ENCODE measurements around the gene NCOA1.
"Not testable (repeated sequence)": the region's sequence is repeated elsewhere in the genome, so short reads cannot be mapped to it uniquely, and the experiment has no call there.

NCOA1 gene

DNA sequence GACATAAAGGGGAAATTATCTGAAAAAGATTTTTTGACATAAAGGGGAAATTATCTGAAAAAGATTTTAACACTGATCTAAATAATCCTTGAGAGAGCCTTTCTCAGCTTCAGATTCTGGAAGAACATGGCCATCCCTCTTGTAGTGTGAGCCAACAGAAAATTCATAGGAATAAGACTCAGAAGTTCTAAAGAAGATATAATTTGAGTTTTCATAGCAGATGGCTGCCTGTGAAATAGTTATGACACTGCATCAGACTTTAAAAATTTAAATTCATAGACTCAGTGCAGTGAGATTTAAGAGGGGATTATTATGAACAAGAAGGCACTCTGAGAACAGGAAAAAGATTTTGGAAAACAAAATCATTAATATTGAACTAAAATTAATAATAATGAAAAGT, 50.6 kb downstream of the NCOA1 start:
- DNase-seq (ENCODE audit: insufficient read length, low spot score) (no peak), FAIRE-seq (no peak)
- no peak for TF ChIP-seq POU2F2 (IDR thresholded peaks at IDR 0.05; ENCODE audit: low read depth, low read length)
- no peak for TF ChIP-seq POLR2AphosphoS5 (IDR thresholded peaks at IDR 0.05; ENCODE audit: low read depth, low read length)
- no peak for TF ChIP-seq SPI1 (IDR thresholded peaks at IDR 0.05; ENCODE audit: low read depth, low read length)
- no peak for TF ChIP-seq POLR2A (IDR thresholded peaks at IDR 0.05; ENCODE audit: low read depth, low read length)
- no peak for TF ChIP-seq PAX5 (IDR thresholded peaks at IDR 0.05; ENCODE audit: insufficient read depth, low read length, severe bottlenecking)

DNA sequence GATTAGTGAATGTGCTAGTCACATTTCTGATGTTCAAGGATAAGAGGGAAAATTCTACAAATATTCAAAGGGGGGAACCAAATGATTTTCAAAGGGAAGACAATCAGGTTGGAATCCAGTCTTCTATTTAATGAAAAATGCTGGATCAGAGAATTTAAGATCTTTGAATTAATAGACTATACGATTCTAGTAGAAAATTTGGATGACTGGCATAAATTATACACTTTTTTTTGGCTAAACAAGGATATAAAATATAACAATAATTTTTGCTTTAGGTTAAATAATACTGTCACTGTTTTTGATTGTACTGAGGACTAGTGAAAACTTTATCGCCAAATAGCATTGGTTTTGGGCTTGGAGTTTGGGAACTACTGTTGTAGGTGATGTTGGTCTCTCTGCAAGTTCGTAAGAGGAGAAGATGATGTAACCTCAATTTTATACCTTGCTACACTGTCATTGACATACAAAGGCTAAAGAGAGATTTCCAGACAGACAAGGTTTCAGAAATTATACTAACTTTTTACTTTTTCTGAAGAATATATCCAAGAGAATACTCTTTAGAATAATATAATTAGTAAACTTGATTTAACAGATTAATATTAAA, 51.3 kb downstream of the NCOA1 start:
- no peak for FAIRE-seq
- no peak for TF ChIP-seq PAX5 (IDR thresholded peaks at IDR 0.05; ENCODE audit: insufficient read depth, low read length, severe bottlenecking)
- no peak for TF ChIP-seq POLR2A (IDR thresholded peaks at IDR 0.05; ENCODE audit: low read depth, low read length)
- no peak for TF ChIP-seq POLR2AphosphoS5 (IDR thresholded peaks at IDR 0.05; ENCODE audit: low read depth, low read length)
- TF ChIP-seq TAF1 (IDR thresholded peaks at IDR 0.05; ENCODE audit: low read depth, low read length), result no peak
- no peak for TF ChIP-seq SPI1 (IDR thresholded peaks at IDR 0.05; ENCODE audit: low read depth, low read length)
- TF ChIP-seq POU2F2 (IDR thresholded peaks at IDR 0.05; ENCODE audit: low read depth, low read length), result no peak
- DNase-seq (ENCODE audit: insufficient read length, low spot score), result no peak

DNA sequence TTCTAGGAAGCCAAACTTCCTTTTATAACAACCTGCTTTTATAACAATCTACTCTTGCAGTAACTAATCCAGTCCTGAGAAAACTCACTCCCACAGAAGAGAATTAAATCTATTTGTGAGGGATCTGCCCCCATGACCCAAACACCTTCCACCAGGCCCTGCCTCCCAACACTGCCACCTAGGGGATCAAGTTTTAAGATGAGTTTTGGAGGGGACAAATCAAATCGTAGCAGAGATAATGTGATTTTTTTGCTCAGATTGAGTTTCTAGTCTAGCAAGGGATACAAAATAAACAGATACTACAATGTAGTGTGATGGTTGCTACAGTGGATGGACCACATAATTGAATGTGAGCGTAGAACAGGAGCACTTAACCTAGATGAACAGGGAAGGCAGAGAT, 52.2 kb downstream of the NCOA1 start:
- FAIRE-seq (peak; percentile 75), DNase-seq (ENCODE audit: insufficient read length, low spot score) (no peak)
- TF ChIP-seq POLR2AphosphoS5 (IDR thresholded peaks at IDR 0.05; ENCODE audit: low read depth, low read length), result no peak
- no peak for TF ChIP-seq SPI1 (IDR thresholded peaks at IDR 0.05; ENCODE audit: low read depth, low read length)
- TF ChIP-seq TAF1 (IDR thresholded peaks at IDR 0.05; ENCODE audit: low read depth, low read length), result no peak

DNA sequence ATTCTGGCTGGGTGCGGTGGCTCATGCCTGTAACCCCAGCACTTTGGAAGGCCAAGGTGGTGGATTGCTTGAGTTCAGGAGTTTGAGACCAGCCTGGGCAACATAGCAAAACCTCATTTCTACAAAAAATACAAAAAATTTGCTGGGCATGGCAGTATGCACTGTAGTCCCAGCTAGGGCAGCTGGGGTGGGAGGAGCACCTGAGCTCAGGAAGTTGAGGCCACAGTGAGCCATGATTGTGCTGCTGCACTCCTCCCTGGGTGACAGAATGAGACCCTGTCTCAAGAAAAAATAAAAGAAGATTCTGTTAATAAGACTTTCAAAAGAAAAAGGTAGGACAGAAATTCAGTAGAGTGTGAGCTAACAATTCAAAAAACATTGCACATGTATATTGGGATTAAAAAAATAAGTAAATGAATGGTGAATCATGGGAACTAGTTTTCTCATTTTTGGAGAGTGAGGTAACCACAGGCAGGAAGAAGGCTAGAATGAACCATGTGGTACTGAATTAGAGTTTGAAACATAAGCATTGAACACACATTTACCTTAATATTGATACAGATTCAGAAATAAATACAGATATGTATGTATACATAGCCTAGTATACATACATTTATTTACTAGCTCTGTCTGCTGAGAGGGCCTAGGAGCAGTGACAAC, 53.5 kb downstream of the NCOA1 start:
- FAIRE-seq, result no peak
- DNase-seq (ENCODE audit: insufficient read length, low spot score), result no peak
- TF ChIP-seq TAF1 (IDR thresholded peaks at IDR 0.05; ENCODE audit: low read depth, low read length) (no peak), POLR2A (IDR thresholded peaks at IDR 0.05; ENCODE audit: low read depth, low read length) (no peak), POLR2AphosphoS5 (IDR thresholded peaks at IDR 0.05; ENCODE audit: low read depth, low read length) (no peak), SPI1 (IDR thresholded peaks at IDR 0.05; ENCODE audit: low read depth, low read length) (no peak), POU2F2 (IDR thresholded peaks at IDR 0.05; ENCODE audit: low read depth, low read length) (no peak), PAX5 (IDR thresholded peaks at IDR 0.05; ENCODE audit: insufficient read depth, low read length, severe bottlenecking) (no peak)

DNA sequence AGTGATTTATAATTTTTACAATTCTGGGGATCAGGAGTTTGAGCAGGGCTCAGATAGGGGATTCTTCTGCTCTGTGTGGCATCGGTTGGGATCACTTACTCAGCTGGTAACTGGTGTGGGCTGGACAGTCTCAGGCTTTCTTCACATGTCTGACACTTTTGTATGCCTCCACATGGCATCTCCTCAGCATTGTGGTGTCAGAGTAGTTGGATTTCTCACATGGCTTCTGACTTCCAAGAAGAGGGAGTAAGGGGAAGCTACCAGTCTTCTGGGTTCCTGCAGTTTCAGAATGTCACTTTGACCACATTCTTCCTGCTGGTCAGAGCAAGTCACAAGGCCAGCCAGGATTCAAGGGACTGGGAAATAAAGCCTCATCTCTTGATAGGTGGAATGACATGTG, 55.6 kb downstream of the NCOA1 start:
- TF ChIP-seq POU2F2 (IDR thresholded peaks at IDR 0.05; ENCODE audit: low read depth, low read length), result no peak
- no peak for TF ChIP-seq POLR2A (IDR thresholded peaks at IDR 0.05; ENCODE audit: low read depth, low read length)
- TF ChIP-seq POLR2AphosphoS5 (IDR thresholded peaks at IDR 0.05; ENCODE audit: low read depth, low read length), result no peak
- TF ChIP-seq PAX5 (IDR thresholded peaks at IDR 0.05; ENCODE audit: insufficient read depth, low read length, severe bottlenecking), result no peak
- no peak for TF ChIP-seq SPI1 (IDR thresholded peaks at IDR 0.05; ENCODE audit: low read depth, low read length)
- no peak for TF ChIP-seq TAF1 (IDR thresholded peaks at IDR 0.05; ENCODE audit: low read depth, low read length)
- DNase-seq (ENCODE audit: insufficient read length, low spot score) (no peak), FAIRE-seq (no peak)

DNA sequence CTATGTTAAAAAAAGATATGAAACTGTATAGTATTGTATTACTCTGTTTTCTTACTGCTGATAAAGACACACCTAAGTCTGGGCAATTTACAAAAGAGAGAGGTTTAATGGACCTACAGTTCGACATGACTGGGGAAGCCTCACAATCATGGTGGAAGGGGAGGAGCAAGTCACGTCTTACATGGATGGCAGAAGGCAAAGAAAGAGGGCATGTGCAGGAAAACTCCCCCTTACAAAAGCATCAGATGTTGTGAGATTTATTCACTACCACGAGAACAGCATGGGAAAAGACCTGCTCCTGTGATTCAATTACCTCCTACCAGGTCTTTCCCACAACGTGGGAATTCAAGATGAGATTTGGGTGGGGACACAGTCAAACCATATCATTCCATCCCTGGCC, 57.0 kb downstream of the NCOA1 start:
- TF ChIP-seq TAF1 (IDR thresholded peaks at IDR 0.05; ENCODE audit: low read depth, low read length) (no peak), POU2F2 (IDR thresholded peaks at IDR 0.05; ENCODE audit: low read depth, low read length) (no peak), POLR2AphosphoS5 (IDR thresholded peaks at IDR 0.05; ENCODE audit: low read depth, low read length) (no peak), POLR2A (IDR thresholded peaks at IDR 0.05; ENCODE audit: low read depth, low read length) (no peak), PAX5 (IDR thresholded peaks at IDR 0.05; ENCODE audit: insufficient read depth, low read length, severe bottlenecking) (no peak), SPI1 (IDR thresholded peaks at IDR 0.05; ENCODE audit: low read depth, low read length) (no peak)
- DNase-seq (ENCODE audit: insufficient read length, low spot score), result no peak
- FAIRE-seq, result no peak

DNA sequence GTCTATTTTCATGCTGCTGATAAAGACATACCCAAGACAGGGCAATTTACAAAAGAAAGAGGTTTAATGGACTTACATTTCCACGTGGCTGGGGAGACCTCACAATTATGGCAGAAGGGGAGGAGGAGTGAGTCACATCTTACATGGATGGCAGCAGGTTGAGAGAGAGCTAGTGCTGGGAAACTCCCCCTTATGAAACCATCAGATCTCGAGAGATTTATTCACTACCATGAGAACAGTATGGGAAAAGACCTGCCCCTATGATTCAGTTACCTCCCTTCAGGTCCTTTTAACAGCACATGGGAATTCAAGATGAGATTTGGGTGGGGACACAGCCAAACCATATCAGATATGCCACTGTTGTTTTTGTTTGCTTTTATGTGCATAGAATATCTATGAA, 59.2 kb downstream of the NCOA1 start:
- not testable (repeated sequence) for DNase-seq (ENCODE audit: insufficient read length, low spot score); FAIRE-seq

GRCh38 chr2:24551016-24551415, 60.0 kb downstream of the NCOA1 start:
- FAIRE-seq (no peak), DNase-seq (ENCODE audit: insufficient read length, low spot score) (no peak)
- TF ChIP-seq POU2F2 (IDR thresholded peaks at IDR 0.05; ENCODE audit: low read depth, low read length) (no peak), PAX5 (IDR thresholded peaks at IDR 0.05; ENCODE audit: insufficient read depth, low read length, severe bottlenecking) (no peak), TAF1 (IDR thresholded peaks at IDR 0.05; ENCODE audit: low read depth, low read length) (no peak), POLR2A (IDR thresholded peaks at IDR 0.05; ENCODE audit: low read depth, low read length) (no peak), POLR2AphosphoS5 (IDR thresholded peaks at IDR 0.05; ENCODE audit: low read depth, low read length) (no peak), SPI1 (IDR thresholded peaks at IDR 0.05; ENCODE audit: low read depth, low read length) (no peak)

- no peak for FAIRE-seq
- TF ChIP-seq POU2F2 (IDR thresholded peaks at IDR 0.05; ENCODE audit: low read depth, low read length), result no peak
- TF ChIP-seq SPI1 (IDR thresholded peaks at IDR 0.05; ENCODE audit: low read depth, low read length), result no peak
- no peak for TF ChIP-seq POLR2A (IDR thresholded peaks at IDR 0.05; ENCODE audit: low read depth, low read length)
- TF ChIP-seq TAF1 (IDR thresholded peaks at IDR 0.05; ENCODE audit: low read depth, low read length), result no peak
- TF ChIP-seq POLR2AphosphoS5 (IDR thresholded peaks at IDR 0.05; ENCODE audit: low read depth, low read length), result no peak
- no peak for TF ChIP-seq PAX5 (IDR thresholded peaks at IDR 0.05; ENCODE audit: insufficient read depth, low read length, severe bottlenecking)
- DNase-seq (ENCODE audit: insufficient read length, low spot score), result no peak
These were observed 61.8 kb downstream of the NCOA1 start for GRCh38 chr2:24552836-24553235.

DNA sequence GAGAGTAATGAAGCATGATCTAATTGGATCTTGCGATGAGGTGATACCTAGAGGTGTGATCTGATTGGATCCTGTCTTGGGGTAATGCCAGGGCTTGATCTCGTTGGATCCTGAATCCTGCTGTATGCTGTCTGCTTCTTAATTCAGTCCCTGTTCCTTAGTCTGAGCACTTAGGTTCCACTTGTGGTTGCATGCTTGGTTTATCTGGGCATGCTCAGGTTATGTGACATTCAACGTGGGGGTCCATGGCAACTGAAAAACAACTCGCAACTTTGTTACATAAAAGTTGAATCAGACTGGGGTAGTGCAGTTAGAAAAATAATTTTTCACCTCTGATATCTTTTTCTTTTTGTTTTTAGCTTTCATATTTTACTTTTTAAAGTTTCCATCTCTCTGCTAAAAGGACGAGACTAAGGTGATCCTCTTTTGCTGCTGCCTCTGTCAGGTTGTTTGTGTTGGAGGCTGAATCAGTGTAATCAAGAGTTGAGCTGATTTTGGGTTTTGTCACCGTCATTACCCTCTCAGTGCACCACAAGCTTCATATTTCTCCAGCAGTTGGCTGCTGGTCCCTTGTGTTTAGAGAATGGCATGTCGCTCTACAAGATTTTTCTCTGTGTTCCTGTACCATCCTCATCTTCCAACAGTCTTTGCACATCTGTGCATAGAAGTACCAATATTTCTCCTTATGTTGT, 67.9 kb downstream of the NCOA1 start:
- TF ChIP-seq TAF1 (IDR thresholded peaks at IDR 0.05; ENCODE audit: low read depth, low read length), result no peak
- TF ChIP-seq POLR2AphosphoS5 (IDR thresholded peaks at IDR 0.05; ENCODE audit: low read depth, low read length), result no peak
- no peak for TF ChIP-seq POU2F2 (IDR thresholded peaks at IDR 0.05; ENCODE audit: low read depth, low read length)
- TF ChIP-seq SPI1 (IDR thresholded peaks at IDR 0.05; ENCODE audit: low read depth, low read length), result no peak
- no peak for TF ChIP-seq PAX5 (IDR thresholded peaks at IDR 0.05; ENCODE audit: insufficient read depth, low read length, severe bottlenecking)
- no peak for TF ChIP-seq POLR2A (IDR thresholded peaks at IDR 0.05; ENCODE audit: low read depth, low read length)
- DNase-seq (ENCODE audit: insufficient read length, low spot score), result no peak
- peak; percentile 26 for FAIRE-seq

All from GM12891 (cell line).